Measurements from ENCODE around the gene BCL2L2.

DNA sequence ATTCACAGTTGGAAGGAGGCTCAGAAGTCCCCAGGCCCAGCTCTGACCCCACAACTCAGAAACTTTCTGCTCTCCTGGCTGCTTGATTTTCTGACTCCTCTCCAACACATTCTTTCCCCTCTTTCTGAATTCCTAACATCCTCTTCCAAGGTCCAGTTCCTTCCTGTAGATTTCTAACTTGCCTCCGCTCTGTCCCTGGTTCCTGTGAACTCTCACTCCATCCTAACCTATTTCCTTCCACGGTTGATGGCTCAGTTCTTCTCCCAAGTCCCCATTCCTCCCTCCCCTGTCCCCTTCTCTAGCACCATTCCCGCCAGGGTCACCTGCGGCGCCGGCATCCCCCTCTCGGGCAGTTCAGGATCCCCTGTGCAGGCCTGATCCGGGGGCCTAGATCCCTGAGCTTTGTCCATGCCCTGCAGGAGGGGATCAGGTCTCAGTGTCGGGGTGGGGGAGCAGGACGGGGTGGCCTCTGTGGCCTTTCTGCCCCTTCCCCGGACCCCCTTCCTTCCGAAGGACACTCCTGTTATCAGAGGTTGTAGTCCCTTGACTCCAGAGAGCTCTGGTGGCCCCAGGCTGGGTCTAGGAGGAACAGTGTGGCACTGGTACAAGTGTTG, 52.0 kb downstream of the BCL2L2 start:
- TF ChIP-seq POLR2A (IDR thresholded peaks at IDR 0.05; ENCODE audit: low read depth, low read length): no peak
- TF ChIP-seq POLR2AphosphoS5 (IDR thresholded peaks at IDR 0.05; ENCODE audit: low read depth, low read length): no peak
- no peak for TF ChIP-seq TAF1 (IDR thresholded peaks at IDR 0.05; ENCODE audit: low read depth, low read length)

Measured in GM12891 (cell line).